ENCODE results near the gene OPTN.

DNA sequence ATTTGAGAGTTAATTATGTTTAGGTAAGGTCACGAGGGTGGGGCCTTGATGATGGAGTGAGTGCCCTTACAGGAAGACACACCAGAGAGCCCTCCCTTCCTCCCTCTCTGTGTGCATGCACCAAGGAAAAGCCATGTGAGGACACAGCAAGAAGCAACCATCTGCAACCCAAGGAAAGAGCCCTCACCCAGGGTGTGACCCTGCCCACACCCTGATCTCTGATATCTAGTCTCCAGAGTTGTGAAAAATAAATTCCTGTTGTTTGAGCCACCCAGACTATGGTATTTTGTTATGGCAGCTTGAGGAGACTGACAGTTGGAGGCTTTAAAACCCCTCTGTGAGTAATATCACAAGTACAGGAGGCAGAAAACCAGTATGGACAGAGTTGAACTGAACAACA lies 46.4 kb downstream of the OPTN start:
- TF ChIP-seq, protein P1, sequence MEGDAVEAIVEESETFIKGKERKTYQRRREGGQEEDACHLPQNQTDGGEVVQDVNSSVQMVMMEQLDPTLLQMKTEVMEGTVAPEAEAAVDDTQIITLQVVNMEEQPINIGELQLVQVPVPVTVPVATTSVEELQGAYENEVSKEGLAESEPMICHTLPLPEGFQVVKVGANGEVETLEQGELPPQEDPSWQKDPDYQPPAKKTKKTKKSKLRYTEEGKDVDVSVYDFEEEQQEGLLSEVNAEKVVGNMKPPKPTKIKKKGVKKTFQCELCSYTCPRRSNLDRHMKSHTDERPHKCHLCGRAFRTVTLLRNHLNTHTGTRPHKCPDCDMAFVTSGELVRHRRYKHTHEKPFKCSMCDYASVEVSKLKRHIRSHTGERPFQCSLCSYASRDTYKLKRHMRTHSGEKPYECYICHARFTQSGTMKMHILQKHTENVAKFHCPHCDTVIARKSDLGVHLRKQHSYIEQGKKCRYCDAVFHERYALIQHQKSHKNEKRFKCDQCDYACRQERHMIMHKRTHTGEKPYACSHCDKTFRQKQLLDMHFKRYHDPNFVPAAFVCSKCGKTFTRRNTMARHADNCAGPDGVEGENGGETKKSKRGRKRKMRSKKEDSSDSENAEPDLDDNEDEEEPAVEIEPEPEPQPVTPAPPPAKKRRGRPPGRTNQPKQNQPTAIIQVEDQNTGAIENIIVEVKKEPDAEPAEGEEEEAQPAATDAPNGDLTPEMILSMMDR (IDR thresholded peaks at IDR 0.05): no peak
- no peak for TF ChIP-seq EP300 (IDR thresholded peaks at IDR 0.05)
